DOHH2 (cell line): ENCODE measurements around the gene MDGA2.

Source experiments
- H3F3A ChIP-seq: fragments of 200-600 bp; sonication (generic), shearing (Covaris generic); 2 replicates; pipeline ENCODE4 v1.6.0; 2016; ENCODE audit warnings: antibody characterized with exemption, mild to moderate bottlenecking; ENCODE audit not compliant: control insufficient read depth, insufficient read depth
- H3K27ac ChIP-seq: fragments of 200-600 bp; sonication (generic); 2 replicates; pipeline ENCODE4 v1.5.1; 2014; ENCODE audit warnings: low read depth, mild to moderate bottlenecking, low read length, moderate library complexity
- H3K27me3 ChIP-seq: fragments of 200-600 bp; sonication (generic); 2 replicates; pipeline ENCODE4 v1.6.1; 2014; ENCODE audit warnings: mild to moderate bottlenecking, low read length, mixed read lengths; ENCODE audit not compliant: control insufficient read depth
- H3K36me3 ChIP-seq: fragments of 200-600 bp; sonication (generic); 2 replicates; pipeline ENCODE4 v1.6.1; 2014; ENCODE audit warnings: mild to moderate bottlenecking, low read length, moderate library complexity, mixed read lengths; ENCODE audit not compliant: control insufficient read depth
- H3K4me1 ChIP-seq: fragments of 200-600 bp; sonication (generic); 2 replicates; pipeline ENCODE4 v1.6.1; 2014; ENCODE audit warnings: mild to moderate bottlenecking, low read length, mixed read lengths; ENCODE audit not compliant: control insufficient read depth
- H3K4me2 ChIP-seq: fragments of 200-600 bp; sonication (generic); 2 replicates; pipeline ENCODE4 v1.6.0; 2014; ENCODE audit warnings: mild to moderate bottlenecking, low read length, moderate library complexity
- H3K4me3 ChIP-seq: fragments of 200-600 bp; sonication (generic); 2 replicates; pipeline ENCODE4 v1.5.1; 2014; ENCODE audit warnings: mild to moderate bottlenecking, low read length, mixed read lengths
- H3K79me2 ChIP-seq: fragments of 200-600 bp; sonication (generic); 2 replicates; pipeline ENCODE4 v1.6.1; 2014; ENCODE audit warnings: mild to moderate bottlenecking, low read length, mixed read lengths; ENCODE audit not compliant: control insufficient read depth
- H3K9me2 ChIP-seq: fragments of 200-600 bp; sonication (generic); replicated peaks from 2 replicates; pipeline ENCODE4 v1.6.1; 2014; ENCODE audit warnings: mild to moderate bottlenecking, low read length, mixed read lengths; ENCODE audit not compliant: control insufficient read depth
- H3K9me3 ChIP-seq: fragments of 200-600 bp; sonication (generic); 2 replicates; pipeline ENCODE4 v1.6.1; 2014; ENCODE audit warnings: antibody characterized with exemption, low read length, mixed read lengths; ENCODE audit not compliant: control insufficient read depth, insufficient read depth
- H4K20me1 ChIP-seq: fragments of 200-600 bp; sonication (generic); 2 replicates; pipeline ENCODE4 v1.6.0; 2014; ENCODE audit warnings: low read depth, mild to moderate bottlenecking, antibody characterized with exemption, low read length, moderate library complexity; ENCODE audit not compliant: control insufficient read depth, insufficient read depth
- CTCF ChIP-seq: fragments of 200-600 bp; sonication (generic); IDR thresholded peaks from one replicate; pipeline ENCODE4 v1.5.1; 2014; ENCODE audit warnings: antibody characterized with exemption, mild to moderate bottlenecking, low read depth, low read length; ENCODE audit not compliant: poor library complexity, severe bottlenecking
- EZH2phosphoT487 ChIP-seq: fragments of 200-600 bp; sonication (generic); IDR thresholded peaks from 2 replicates; pipeline ENCODE4 v1.6.1; 2017; ENCODE audit warnings: borderline replicate concordance, mild to moderate bottlenecking, antibody characterized with exemption, low read length, moderate library complexity, mixed read lengths

MDGA2 gene

GRCh38 chr14:47567273-47567672 is 108.1 kb downstream of the MDGA2 start:
- Histone ChIP-seq H3K36me3 (no peaks in the 10 kb centered on the region), H3K4me3 (no peak overlapping the region), H3K9me3 (0 out of 2 replicates have a peak, but pooled peaks cover 6% of the 10 kb centered on the region), H3K27ac (no peak overlapping the region), H3K79me2 (no peaks in the 10 kb centered on the region), H3K4me2 (no peak overlapping the region), H3K4me1 (no peaks in the 10 kb centered on the region), H3K9me2 (no peaks in the 10 kb centered on the region), H3K27me3 (no peaks in the 10 kb centered on the region), H4K20me1 (no peaks in the 10 kb centered on the region), H3F3A (no peaks in the 10 kb centered on the region)
- no peak for TF ChIP-seq EZH2phosphoT487
- TF ChIP-seq CTCF = no peak

- Histone ChIP-seq H3K27ac (no peak overlapping the region), H3K4me2 (no peak overlapping the region)
- TF ChIP-seq EZH2phosphoT487 (no peak), CTCF (no peak)
Measured at GRCh38 chr14:47557894-47558293, 117.5 kb downstream of the MDGA2 start.

GRCh38 chr14:47555333-47555732 is 120.1 kb downstream of the MDGA2 start:
- Histone ChIP-seq H3F3A (no peaks in the 10 kb centered on the region), H3K4me3 (no peak overlapping the region), H3K9me2 (no peaks in the 10 kb centered on the region), H3K79me2 (no peaks in the 10 kb centered on the region), H3K4me1 (no peaks in the 10 kb centered on the region), H3K36me3 (no peaks in the 10 kb centered on the region), H3K4me2 (no peak overlapping the region), H4K20me1 (no peaks in the 10 kb centered on the region), H3K27me3 (no peaks in the 10 kb centered on the region), H3K27ac (no peak overlapping the region), H3K9me3 (no peaks in the 10 kb centered on the region)
- TF ChIP-seq EZH2phosphoT487 (no peak), CTCF (no peak)

More at GRCh38 chr14:47557894-47558293, 117.5 kb downstream of the MDGA2 start:
- no peaks in the 10 kb centered on the region for H3K9me3 ChIP-seq
- H3K4me3 ChIP-seq = no peak overlapping the region
- no peaks in the 10 kb centered on the region for H3K79me2 ChIP-seq
- no peaks in the 10 kb centered on the region for H3K9me2 ChIP-seq
- H3K27me3 ChIP-seq = no peaks in the 10 kb centered on the region
- H4K20me1 ChIP-seq = no peaks in the 10 kb centered on the region
- no peaks in the 10 kb centered on the region for H3K36me3 ChIP-seq
- no peaks in the 10 kb centered on the region for H3K4me1 ChIP-seq
- no peaks in the 10 kb centered on the region for H3F3A ChIP-seq
